ENCODE results near the gene INPP5A.

GRCh38 chr10:132571650-132572544, 34.3 kb downstream of the INPP5A start:
- TF ChIP-seq POLR2A (IDR thresholded peaks at IDR 0.05): no peak
- TF ChIP-seq CTCF (IDR thresholded peaks at IDR 0.05): no peak
- TF ChIP-seq POLR2AphosphoS5 (IDR thresholded peaks at IDR 0.05): peak; percentile 44 to 59 (median 52)
- TF ChIP-seq EP300 (IDR thresholded peaks at IDR 0.05): no peak

All from sigmoid colon (tissue), 4 donors.